A549 (cell line): ENCODE data around the gene STARD4.

Experiments used
- CEBPB ChIP-seq, 2 experiments: fragments of >200 bp in 1 of 2; sonication (Bioruptor Twin) in 1 of 2; formaldehyde crosslinking in 1 of 2; IDR thresholded peaks; 2 replicates each; pipeline ENCODE4 v1.6.1; 2012 to 2016
- CHD2 ChIP-seq: fragments of 150-350 bp; IDR thresholded peaks from 2 replicates; pipeline ENCODE4 v1.6.1; 2014; ENCODE audit warnings: low read length; ENCODE audit not compliant: partially characterized antibody
- CHD4 ChIP-seq: fragments of 200-600 bp; sonication (generic); IDR thresholded peaks from 2 replicates; pipeline ENCODE4 v1.6.1; 2016; ENCODE audit warnings: antibody characterized with exemption, mild to moderate bottlenecking, borderline replicate concordance
- HOXA7 ChIP-seq: fragments of 250-450 bp; sonication (Bioruptor Pico); IDR thresholded peaks from 2 replicates; pipeline ENCODE4 v1.5.0; 2020; ENCODE audit warnings: mild to moderate bottlenecking, moderate library complexity
- JUN ChIP-seq, 2 experiments: fragments of >200 bp; sonication (Bioruptor Twin); formaldehyde crosslinking; IDR thresholded peaks; 2 replicates in 1 of 2; 3 replicates in 1 of 2; pipeline ENCODE4 v1.6.1; 2016 to 2017
- POLR2A ChIP-seq: IDR thresholded peaks from 2 replicates; pipeline ENCODE4 v1.6.1; 2012; ENCODE audit warnings: mild to moderate bottlenecking, low read length
- RAD21 ChIP-seq, 2 experiments: fragments of >200 bp in 1 of 2; sonication (Bioruptor Twin) in 1 of 2; formaldehyde crosslinking in 1 of 2; IDR thresholded peaks in 1 of 2; conservative IDR thresholded peaks in 1 of 2; 2 replicates in 1 of 2; 3 replicates in 1 of 2; pipeline ENCODE4 v1.6.1; 2012 to 2018; ENCODE audit warnings: inconsistent platforms in 1 of 2
- RCOR1 ChIP-seq: fragments of 150-350 bp; IDR thresholded peaks from 2 replicates; pipeline ENCODE4 v1.6.1; 2014; ENCODE audit warnings: antibody characterized with exemption, low read length, low read depth
- RFX5 ChIP-seq: fragments of 450-650 bp; IDR thresholded peaks from 2 replicates; pipeline ENCODE4 v1.7.1; 2014; ENCODE audit warnings: antibody characterized with exemption, mild to moderate bottlenecking, moderate library complexity
- RNF2 ChIP-seq: fragments of 200-600 bp; sonication (generic); IDR thresholded peaks from 2 replicates; pipeline ENCODE4 v1.6.1; 2016; ENCODE audit warnings: low read depth, mild to moderate bottlenecking, antibody characterized with exemption, moderate library complexity, borderline replicate concordance
- SMC3 ChIP-seq: fragments of >200 bp; sonication (Bioruptor Twin); formaldehyde crosslinking; IDR thresholded peaks from 3 replicates; pipeline ENCODE4 v1.6.1; 2018; ENCODE audit warnings: inconsistent platforms
- TF ChIP-seq, protein P1 (sequence below): fragments of >200 bp; sonication (Bioruptor Twin); formaldehyde crosslinking; IDR thresholded peaks from 3 replicates; pipeline ENCODE4 v1.5.1; 2016
- TF ChIP-seq, protein P2 (sequence below): IDR thresholded peaks from 2 replicates; pipeline ENCODE4 v1.6.1; 2012
- TF ChIP-seq, protein P3 (sequence below): fragments of 200-600 bp; sonication (generic); IDR thresholded peaks from 2 replicates; pipeline ENCODE4 v1.6.1; 2016; ENCODE audit warnings: antibody characterized with exemption, mild to moderate bottlenecking, moderate library complexity

DNA sequence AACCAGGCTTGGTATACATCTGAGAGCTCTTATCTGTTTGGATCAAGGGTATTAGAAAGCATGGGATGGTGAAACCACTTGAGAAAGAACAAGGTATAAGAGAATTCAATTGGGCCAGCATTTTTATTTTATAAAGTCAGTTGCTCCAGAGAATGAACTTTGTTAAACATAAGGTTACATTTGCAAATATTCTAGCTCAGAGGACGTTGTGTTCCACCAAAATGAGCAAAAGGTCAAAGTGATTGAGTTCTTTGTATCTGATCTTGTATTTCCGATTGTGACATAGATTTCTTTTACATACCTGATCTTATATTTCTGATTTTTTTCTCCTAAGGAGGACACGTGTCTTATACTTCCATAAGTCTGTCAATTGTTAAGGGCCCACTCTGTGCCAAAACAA, 8.6 kb upstream of the STARD4 start:
- TF ChIP-seq CEBPB (IDR thresholded peaks at IDR 0.05) (no peak), POLR2A (no peak), RCOR1 (no peak), HOXA7 (CRISPR knock-in tag) (no peak), JUN (IDR thresholded peaks at IDR 0.05) (no peak), RNF2 (no peak), SMC3 (no peak), RFX5 (no peak), RAD21 (conservative IDR thresholded peaks at IDR 0.05 in 1 of 2, IDR thresholded peaks at IDR 0.05 in 1 of 2) (no peak), CHD2 (no peak), CHD4 (no peak)
- TF ChIP-seq, protein P1, sequence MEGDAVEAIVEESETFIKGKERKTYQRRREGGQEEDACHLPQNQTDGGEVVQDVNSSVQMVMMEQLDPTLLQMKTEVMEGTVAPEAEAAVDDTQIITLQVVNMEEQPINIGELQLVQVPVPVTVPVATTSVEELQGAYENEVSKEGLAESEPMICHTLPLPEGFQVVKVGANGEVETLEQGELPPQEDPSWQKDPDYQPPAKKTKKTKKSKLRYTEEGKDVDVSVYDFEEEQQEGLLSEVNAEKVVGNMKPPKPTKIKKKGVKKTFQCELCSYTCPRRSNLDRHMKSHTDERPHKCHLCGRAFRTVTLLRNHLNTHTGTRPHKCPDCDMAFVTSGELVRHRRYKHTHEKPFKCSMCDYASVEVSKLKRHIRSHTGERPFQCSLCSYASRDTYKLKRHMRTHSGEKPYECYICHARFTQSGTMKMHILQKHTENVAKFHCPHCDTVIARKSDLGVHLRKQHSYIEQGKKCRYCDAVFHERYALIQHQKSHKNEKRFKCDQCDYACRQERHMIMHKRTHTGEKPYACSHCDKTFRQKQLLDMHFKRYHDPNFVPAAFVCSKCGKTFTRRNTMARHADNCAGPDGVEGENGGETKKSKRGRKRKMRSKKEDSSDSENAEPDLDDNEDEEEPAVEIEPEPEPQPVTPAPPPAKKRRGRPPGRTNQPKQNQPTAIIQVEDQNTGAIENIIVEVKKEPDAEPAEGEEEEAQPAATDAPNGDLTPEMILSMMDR, result no peak
- TF ChIP-seq, protein P2, sequence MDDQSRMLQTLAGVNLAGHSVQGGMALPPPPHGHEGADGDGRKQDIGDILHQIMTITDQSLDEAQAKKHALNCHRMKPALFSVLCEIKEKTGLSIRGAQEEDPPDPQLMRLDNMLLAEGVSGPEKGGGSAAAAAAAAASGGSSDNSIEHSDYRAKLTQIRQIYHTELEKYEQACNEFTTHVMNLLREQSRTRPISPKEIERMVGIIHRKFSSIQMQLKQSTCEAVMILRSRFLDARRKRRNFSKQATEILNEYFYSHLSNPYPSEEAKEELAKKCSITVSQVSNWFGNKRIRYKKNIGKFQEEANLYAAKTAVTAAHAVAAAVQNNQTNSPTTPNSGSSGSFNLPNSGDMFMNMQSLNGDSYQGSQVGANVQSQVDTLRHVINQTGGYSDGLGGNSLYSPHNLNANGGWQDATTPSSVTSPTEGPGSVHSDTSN, result no peak
- TF ChIP-seq, protein P3, sequence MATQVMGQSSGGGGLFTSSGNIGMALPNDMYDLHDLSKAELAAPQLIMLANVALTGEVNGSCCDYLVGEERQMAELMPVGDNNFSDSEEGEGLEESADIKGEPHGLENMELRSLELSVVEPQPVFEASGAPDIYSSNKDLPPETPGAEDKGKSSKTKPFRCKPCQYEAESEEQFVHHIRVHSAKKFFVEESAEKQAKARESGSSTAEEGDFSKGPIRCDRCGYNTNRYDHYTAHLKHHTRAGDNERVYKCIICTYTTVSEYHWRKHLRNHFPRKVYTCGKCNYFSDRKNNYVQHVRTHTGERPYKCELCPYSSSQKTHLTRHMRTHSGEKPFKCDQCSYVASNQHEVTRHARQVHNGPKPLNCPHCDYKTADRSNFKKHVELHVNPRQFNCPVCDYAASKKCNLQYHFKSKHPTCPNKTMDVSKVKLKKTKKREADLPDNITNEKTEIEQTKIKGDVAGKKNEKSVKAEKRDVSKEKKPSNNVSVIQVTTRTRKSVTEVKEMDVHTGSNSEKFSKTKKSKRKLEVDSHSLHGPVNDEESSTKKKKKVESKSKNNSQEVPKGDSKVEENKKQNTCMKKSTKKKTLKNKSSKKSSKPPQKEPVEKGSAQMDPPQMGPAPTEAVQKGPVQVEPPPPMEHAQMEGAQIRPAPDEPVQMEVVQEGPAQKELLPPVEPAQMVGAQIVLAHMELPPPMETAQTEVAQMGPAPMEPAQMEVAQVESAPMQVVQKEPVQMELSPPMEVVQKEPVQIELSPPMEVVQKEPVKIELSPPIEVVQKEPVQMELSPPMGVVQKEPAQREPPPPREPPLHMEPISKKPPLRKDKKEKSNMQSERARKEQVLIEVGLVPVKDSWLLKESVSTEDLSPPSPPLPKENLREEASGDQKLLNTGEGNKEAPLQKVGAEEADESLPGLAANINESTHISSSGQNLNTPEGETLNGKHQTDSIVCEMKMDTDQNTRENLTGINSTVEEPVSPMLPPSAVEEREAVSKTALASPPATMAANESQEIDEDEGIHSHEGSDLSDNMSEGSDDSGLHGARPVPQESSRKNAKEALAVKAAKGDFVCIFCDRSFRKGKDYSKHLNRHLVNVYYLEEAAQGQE, result no peak
